Measurements from ENCODE around the gene UBE2L3.

The UBE2L3 gene

GRCh38 chr22:21646608-21647590 is 79.4 kb downstream of the UBE2L3 start:
- peak; percentile 63 for DNase-seq (ENCODE audit: low read depth)

- DNase-seq (ENCODE audit: low read depth): no peak
These were observed 82.8 kb downstream of the UBE2L3 start for GRCh38 chr22:21650280-21650679.

GRCh38 chr22:21650823-21651520 is 83.5 kb downstream of the UBE2L3 start:
- DNase-seq (ENCODE audit: low read depth): no peak

GRCh38 chr22:21651521-21652009 is 84.1 kb downstream of the UBE2L3 start:
- DNase-seq (ENCODE audit: low read depth): no peak

- DNase-seq (ENCODE audit: low read depth): peak; percentile 78
These were observed 84.6 kb downstream of the UBE2L3 start for GRCh38 chr22:21652010-21652546.

- no peak for DNase-seq (ENCODE audit: low read depth)
These were observed 85.3 kb downstream of the UBE2L3 start for GRCh38 chr22:21652547-21653545.

GRCh38 chr22:21657020-21657359 is 89.5 kb downstream of the UBE2L3 start:
- DNase-seq (ENCODE audit: low read depth): no peak

- peak; percentile 67 for DNase-seq (ENCODE audit: low read depth)
These were observed 90.0 kb downstream of the UBE2L3 start for GRCh38 chr22:21657360-21658032.

- DNase-seq (ENCODE audit: low read depth): no peak
These were observed 92.5 kb downstream of the UBE2L3 start for GRCh38 chr22:21659864-21660525.

- no peak for DNase-seq (ENCODE audit: low read depth)
These were observed 93.4 kb downstream of the UBE2L3 start for GRCh38 chr22:21660904-21661303.

- no peak for DNase-seq (ENCODE audit: low read depth)
These were observed 94.5 kb downstream of the UBE2L3 start for GRCh38 chr22:21661991-21662390.

- DNase-seq (ENCODE audit: low read depth): no peak
These were observed 96.2 kb downstream of the UBE2L3 start for GRCh38 chr22:21663738-21664137.

- DNase-seq (ENCODE audit: low read depth): no peak
These were observed 97.7 kb downstream of the UBE2L3 start for GRCh38 chr22:21665047-21665851.

GRCh38 chr22:21666786-21667185 is 99.3 kb downstream of the UBE2L3 start:
- DNase-seq (ENCODE audit: low read depth): no peak

GRCh38 chr22:21669026-21669425 is 101.5 kb downstream of the UBE2L3 start:
- no peak for DNase-seq (ENCODE audit: low read depth)

GRCh38 chr22:21672107-21672629 is 104.7 kb downstream of the UBE2L3 start:
- no peak for DNase-seq (ENCODE audit: low read depth)

Measured in activated T-cell treated with anti-CD3 and anti-CD28 coated beads for 24 hours (primary cell).